Body of pancreas (tissue), 4 donors: ENCODE data around the gene CACUL1.

Experiments used
- CTCF ChIP-seq, 7 experiments: fragments of 450-650 bp in 4 of 7; fragments of 200-600 bp in 3 of 7; sonication (generic) in 3 of 7; IDR thresholded peaks; one replicate each; pipeline ENCODE4 v1.5.1; 2016 to 2019; ENCODE audit warnings: antibody characterized with exemption in 7 of 7
- POLR2A ChIP-seq, 3 donors: fragments of 450-650 bp; IDR thresholded peaks; one replicate each; pipeline ENCODE4 v1.6.1; 2016; ENCODE audit warnings: antibody characterized with exemption in 3 of 3, mild to moderate bottlenecking in 2 of 3

- TF ChIP-seq CTCF (IDR thresholded peaks at IDR 0.05) (no peak), POLR2A (IDR thresholded peaks at IDR 0.05) (no peak)
Observed at GRCh38 chr10:118635674-118636402, 118.9 kb downstream of the CACUL1 start.
